GM12878 (cell line): ENCODE measurements around the gene CCDC138. TPM values are rescaled to one million over a fixed set of nuclear protein-coding genes. Genes with fewer than 3 reads are reported as not detected.

Source experiments
- ATAC-seq: fragments of 200-7000 bp; cut with Tn5 transposase; 3 replicates; pipeline ENCODE4 v1.9.1; 2020; ENCODE audit warnings: mild to moderate bottlenecking, moderate library complexity
- BruUV-seq: library from RNA; stranded (reverse); fragments of 400-500 nt; replicated peaks from 2 replicates; lab custom pipeline; 2021; lab: Mats Ljungman, UMichigan
- CTCF ChIA-PET: fragments of 300-600 bp; sonication (Branson Sonifier 250); formaldehyde crosslinking; extraction: SDS; loops from one replicate; lab custom pipeline; 2021; ENCODE audit warnings: inconsistent platforms; lab: Yijun Ruan, JAX
- POLR2A ChIA-PET: fragments of 350-600 bp; formaldehyde crosslinking; extraction: SDS; loops from one replicate; lab custom pipeline; 2021; ENCODE audit warnings: inconsistent platforms; lab: Charles Lee
- RAD21 ChIA-PET: fragments of 300-600 bp; sonication (Branson Sonifier 250); formaldehyde crosslinking; loops from one replicate; lab custom pipeline; 2023; ENCODE audit warnings: antibody characterized with exemption; ENCODE audit not compliant: unreplicated experiment; lab: Charles Lee
- SMC1A ChIA-PET: fragments of 300-600 bp; sonication (Branson Sonifier 250); formaldehyde crosslinking; loops from one replicate; lab custom pipeline; 2023; ENCODE audit not compliant: unreplicated experiment, uncharacterized antibody; lab: Charles Lee
- DNase-seq: peaks from one replicate; pipeline ENCODE4 v3.0.0-alpha.2; 2011; ENCODE audit warnings: low read depth, low spot score
- FAIRE-seq: peaks from 3 replicates; lab custom pipeline; 2011; peaks lifted over from hg19 to GRCh38; lab: Jason Lieb, UNC
- H2AFZ ChIP-seq: 2 replicates; pipeline ENCODE4 v1.6.0; 2011; ENCODE audit warnings: low read depth, low read length, control low read depth; ENCODE audit not compliant: control insufficient read depth
- H3K27ac ChIP-seq: 2 replicates; pipeline ENCODE4 v1.5.1; 2011; ENCODE audit warnings: control low read depth; ENCODE audit not compliant: control insufficient read depth, insufficient read depth
- H3K27me3 ChIP-seq, 2 experiments: replicated peaks in 1 of 2; 2 replicates each; pipeline versions ENCODE4 v1.6.0 to v1.6.1; 2011; ENCODE audit warnings: low read length in 1 of 2; ENCODE audit not compliant: control insufficient read depth in 2 of 2, insufficient read depth in 2 of 2
- H3K36me3 ChIP-seq, 2 experiments: 2 replicates each; pipeline ENCODE4 v1.5.1; 2011; ENCODE audit warnings: low read length in 1 of 2; ENCODE audit not compliant: control insufficient read depth in 2 of 2, insufficient read depth in 2 of 2
- H3K4me1 ChIP-seq: 2 replicates; pipeline ENCODE4 v1.6.1; 2011; ENCODE audit warnings: mild to moderate bottlenecking, low read length, moderate library complexity, mixed read lengths; ENCODE audit not compliant: control insufficient read depth, insufficient read depth
- H3K4me2 ChIP-seq: 2 replicates; pipeline ENCODE4 v1.6.0; 2011; ENCODE audit warnings: control low read depth; ENCODE audit not compliant: control insufficient read depth, insufficient read depth
- H3K4me3 ChIP-seq: fragments of 200-600 bp; sonication (generic); 2 replicates; pipeline ENCODE4 v1.5.1; 2016
- H3K79me2 ChIP-seq: 2 replicates; pipeline ENCODE4 v1.6.0; 2011; ENCODE audit warnings: low read length; ENCODE audit not compliant: control insufficient read depth, insufficient read depth
- H3K9ac ChIP-seq: 2 replicates; pipeline ENCODE4 v1.8.0; 2011; ENCODE audit warnings: low read length, control low read depth, mixed read lengths; ENCODE audit not compliant: control insufficient read depth, insufficient read depth
- H3K9me3 ChIP-seq: replicated peaks from 3 replicates; pipeline ENCODE4 v1.5.1; 2011; ENCODE audit warnings: mild to moderate bottlenecking, low read length; ENCODE audit not compliant: control insufficient read depth, insufficient read depth
- H4K20me1 ChIP-seq: 2 replicates; pipeline ENCODE4 v1.6.0; 2011; ENCODE audit not compliant: control insufficient read depth, insufficient read depth
- ATF2 ChIP-seq: IDR thresholded peaks from 2 replicates; pipeline ENCODE4 v1.6.1; 2012; ENCODE audit warnings: low read length, inconsistent platforms
- BHLHE40 ChIP-seq, 2 experiments: fragments of 450-650 bp in 1 of 2; IDR thresholded peaks; 2 replicates each; pipeline ENCODE4 v1.6.1; 2011 to 2017; ENCODE audit warnings: low read depth in 2 of 2, borderline replicate concordance in 1 of 2, improper control_type of control experiment in 1 of 2, low read length in 1 of 2, mild to moderate bottlenecking in 1 of 2
- IRF3 ChIP-seq: fragments of 450-650 bp; IDR thresholded peaks from 2 replicates; pipeline ENCODE4 v1.6.1; 2014; ENCODE audit warnings: mild to moderate bottlenecking
- NFYA ChIP-seq: IDR thresholded peaks from 2 replicates; pipeline ENCODE4 v1.6.1; 2011; ENCODE audit warnings: low read depth, mild to moderate bottlenecking, low read length, improper control_type of control experiment, borderline replicate concordance
- SP1 ChIP-seq: IDR thresholded peaks from one replicate; pipeline ENCODE4 v1.6.1; 2011; ENCODE audit warnings: low read depth, low read length
- WGBS: methylation state at CpG from one replicate; pipeline ENCODE4 v1.1.6; 2016; ENCODE audit warnings: low lambda C conversion rate; ENCODE audit not compliant: insufficient replicate concordance, insufficient coverage; ENCODE audit errors: missing lambda C conversion rate; 5-methylcytosine and 5-hydroxymethylcytosine counted together
- in situ Hi-C: fragments of 300-500 bp; cut with MboI; formaldehyde crosslinking; loops from 9 replicates; pipeline ENCODE4 v1.14.3; 2018; ENCODE audit warnings: mixed read lengths
- intact Hi-C: fragments of 100-400 bp; cut with micrococcal nuclease; formaldehyde crosslinking; loops from one replicate; pipeline ENCODE4 v1.14.2; 2022; ENCODE audit not compliant: unreplicated experiment
- polyA plus RNA-seq, 11 experiments: library from polyadenylated mRNA; depleted of rRNA in 4 of 11; unstranded in 6 of 11; stranded (reverse) in 5 of 11; fragments of >200 nt; fragmentation: Nextera tagmentation in 4 of 11; fragmentation: Illumina TruSeq in 1 of 11; extraction: Ambion mirVana in 4 of 11; extraction: Trizol in 1 of 11; gene quantifications; 1 replicate in 1 of 11; 2 replicates in 10 of 11; pipeline versions ENCODE4 v1.2.1 to v1.2.3, GENCODE V29; 2011 to 2016; ENCODE audit warnings: inconsistent platforms in 2 of 11, missing spikeins in 2 of 11, low read depth in 1 of 11
- total RNA-seq, 4 experiments: library from RNA; depleted of rRNA in 3 of 4; stranded (reverse); fragments of >200 nt in 3 of 4; fragmentation: Illumina TruSeq in 1 of 4; extraction: Trizol in 1 of 4; gene quantifications; 2 replicates each; pipeline versions ENCODE4 v1.2.1 to v1.2.3, GENCODE V29; 2013 to 2021

Gene CCDC138
- total and polyA plus RNA-seq, 10 of the 15 experiments (the other 5 are each of a cell fraction or from before 2014, with no cell fraction given) = 7.9 to 19.4 (median 13.0) TPM

- DNase-seq (no peak), FAIRE-seq (no peak), ATAC-seq (no peak)
- H3K9me3 ChIP-seq = no peaks in the 10 kb centered on the region
- CTCF ChIA-PET = no interaction called here
- SMC1A ChIA-PET = no interaction called here
- H3K27me3 ChIP-seq = peaks cover 0 to 3% of the 10 kb centered on the region in 2 experiments; a peak in 2 of 4 replicates
- WGBS = 20% methylated on average over 12 of the region's 12 CpGs
- no peaks in the 10 kb centered on the region for H3K79me2 ChIP-seq
- H3K36me3 ChIP-seq = no peaks in the 10 kb centered on the region
- H4K20me1 ChIP-seq = no peaks in the 10 kb centered on the region
- H3K9ac ChIP-seq = no peak overlapping the region
- RAD21 ChIA-PET = no interaction called here
- in situ Hi-C loops = no loop called here
- H3K4me2 ChIP-seq = no peak overlapping the region
- TF ChIP-seq NFYA (no peak), IRF3 (no peak), BHLHE40 (IDR thresholded peaks at IDR 0.05; ENCODE audit: borderline replicate concordance in 1 of 2, low read depth in 2 of 2, low read length in 1 of 2) (no peak), ATF2 (no peak), SP1 (no peak)
- H3K4me3 ChIP-seq = no peak overlapping the region
- H2AFZ ChIP-seq = no peak overlapping the region
- BruUV-seq = no TSS peak
- no peak overlapping the region for H3K27ac ChIP-seq
- POLR2A ChIA-PET = no interaction called here
- no peaks in the 10 kb centered on the region for H3K4me1 ChIP-seq
- intact Hi-C loops = no loop called here
Measured at GRCh38 chr2:108923019-108923700, 136.6 kb downstream of the CCDC138 start.
